B cell (primary cell): ENCODE data around the gene PWWP2B. TPM values are rescaled to one million over a fixed set of nuclear protein-coding genes. Genes with fewer than 3 reads are reported as not detected.

Source experiments
- ATAC-seq: fragments of 200-7000 bp; cut with Tn5 transposase; one replicate; pipeline ENCODE4 v1.10.0; 2021; ENCODE audit warnings: low read depth, mild to moderate bottlenecking, moderate number of reproducible peaks, moderate library complexity
- CTCF ChIA-PET: fragments of 350-600 bp; sonication (Branson Sonifier 250); formaldehyde crosslinking; loops from one replicate; lab custom pipeline; 2021; ENCODE audit warnings: antibody characterized with exemption, inconsistent platforms; lab: Charles Lee
- POLR2A ChIA-PET: fragments of 350-600 bp; sonication (Branson Sonifier 250); formaldehyde crosslinking; loops from one replicate; lab custom pipeline; 2021; ENCODE audit warnings: antibody characterized with exemption; lab: Charles Lee
- DNase-seq: peaks from one replicate; pipeline ENCODE4 v3.0.0; 2013
- H2AFZ ChIP-seq: 2 replicates; pipeline ENCODE4 v1.6.1; 2012; ENCODE audit warnings: mild to moderate bottlenecking, low read depth, low read length; ENCODE audit not compliant: insufficient read depth, poor library complexity, severe bottlenecking
- H3K27ac ChIP-seq, 2 donors: 1 replicate in 1 of 2; 2 replicates in 1 of 2; pipeline ENCODE4 v1.5.1; 2012 to 2013; ENCODE audit warnings: low read length in 2 of 2, mild to moderate bottlenecking in 2 of 2, moderate library complexity in 1 of 2
- H3K27me3 ChIP-seq, 4 experiments: fragments of 200-600 bp in 1 of 4; sonication (generic) in 1 of 4; replicated peaks in 1 of 4; 1 replicate in 2 of 4; 2 replicates in 2 of 4; pipeline versions ENCODE4 v1.6.1 to v1.7.0; 2013 to 2016; ENCODE audit warnings: low read length in 3 of 4, mild to moderate bottlenecking in 2 of 4, mixed read lengths in 1 of 4, moderate library complexity in 1 of 4; ENCODE audit not compliant: insufficient read depth in 4 of 4, control insufficient read depth in 3 of 4; ENCODE audit errors: control extremely low read depth in 1 of 4
- H3K36me3 ChIP-seq, 2 experiments: replicated peaks in 1 of 2; 1 replicate in 1 of 2; 2 replicates in 1 of 2; pipeline versions ENCODE4 v1.6.1 to v1.7.1; 2013; ENCODE audit warnings: low read length in 1 of 2; ENCODE audit not compliant: insufficient read depth in 2 of 2, control insufficient read depth in 1 of 2; ENCODE audit errors: control extremely low read depth in 1 of 2, extremely low read depth in 1 of 2
- H3K4me1 ChIP-seq, 2 donors: fragments of 200-600 bp in 1 of 2; sonication (generic) in 1 of 2; 1 replicate in 1 of 2; 2 replicates in 1 of 2; pipeline versions ENCODE4 v1.5.1 to v1.6.1; 2013 to 2017; ENCODE audit warnings: low read length in 2 of 2; ENCODE audit not compliant: control insufficient read depth in 2 of 2, insufficient read depth in 2 of 2
- H3K4me2 ChIP-seq: replicated peaks from 2 replicates; pipeline ENCODE3; 2012; ENCODE audit warnings: mild to moderate bottlenecking, low read depth, low read length; ENCODE audit not compliant: poor library complexity, severe bottlenecking
- H3K4me3 ChIP-seq, 5 experiments: fragments of 200-600 bp in 1 of 5; sonication (generic) in 1 of 5; 1 replicate in 3 of 5; 2 replicates in 2 of 5; pipeline versions ENCODE4 v1.5.1 to v1.7.0; 2011 to 2016; ENCODE audit warnings: low read length in 4 of 5, mild to moderate bottlenecking in 4 of 5, low read depth in 2 of 5, control low read depth in 1 of 5, moderate library complexity in 1 of 5; ENCODE audit not compliant: insufficient read depth in 1 of 5; ENCODE audit errors: control extremely low read depth in 1 of 5, extremely low read depth in 1 of 5
- H3K79me2 ChIP-seq: fragments of 200-600 bp; sonication (generic); one replicate; pipeline ENCODE4 v1.6.0; 2016; ENCODE audit warnings: low read length; ENCODE audit not compliant: control insufficient read depth, insufficient read depth
- H3K9ac ChIP-seq: fragments of 200-600 bp; sonication (generic); 2 replicates; pipeline ENCODE4 v1.6.1; 2017; ENCODE audit warnings: mild to moderate bottlenecking, low read length, moderate library complexity
- H3K9me3 ChIP-seq, 3 donors: one replicate each; pipeline versions ENCODE4 v1.6.1 to v1.7.1; 2013; ENCODE audit warnings: low read length in 2 of 3; ENCODE audit not compliant: control insufficient read depth in 2 of 3, insufficient read depth in 1 of 3; ENCODE audit errors: control extremely low read depth in 1 of 3
- H4K20me1 ChIP-seq: 2 replicates; pipeline ENCODE4 v1.6.0; 2012; ENCODE audit warnings: mild to moderate bottlenecking, low read length; ENCODE audit not compliant: insufficient read depth, control insufficient read depth, poor library complexity, severe bottlenecking
- H3K27ac Mint-ChIP-seq: one replicate; pipeline ENCODE4 v1.8.0; 2021; ENCODE audit warnings: mixed read lengths
- H3K27me3 Mint-ChIP-seq: one replicate; pipeline ENCODE4 v1.8.0; 2021; ENCODE audit warnings: mixed read lengths
- H3K4me1 Mint-ChIP-seq: one replicate; pipeline ENCODE4 v1.8.0; 2021; ENCODE audit warnings: mixed read lengths
- H3K4me3 Mint-ChIP-seq: one replicate; pipeline ENCODE4 v1.8.0; 2021; ENCODE audit warnings: mixed read lengths
- H3K9me3 Mint-ChIP-seq: one replicate; pipeline ENCODE4 v1.8.0; 2022; ENCODE audit warnings: mixed read lengths; ENCODE audit not compliant: insufficient read depth
- EZH2 ChIP-seq: IDR thresholded peaks from 2 replicates; pipeline ENCODE4 v1.6.1; 2012; ENCODE audit warnings: borderline replicate concordance, low read depth, mild to moderate bottlenecking, moderate library complexity, low read length; ENCODE audit not compliant: insufficient read depth, poor library complexity, severe bottlenecking
- WGBS: methylation state at CpG from one replicate; pipeline ENCODE4 v1.1.5; 2013; ENCODE audit warnings: missing lambda C conversion rate; ENCODE audit not compliant: insufficient coverage; 5-methylcytosine and 5-hydroxymethylcytosine counted together
- intact Hi-C: fragments of 100-400 bp; cut with micrococcal nuclease; formaldehyde crosslinking; loops from one replicate; pipeline ENCODE4 v1.10.0; 2022
- polyA plus RNA-seq: library from polyadenylated mRNA; depleted of rRNA; stranded (reverse); fragments of >200 nt; gene quantifications from 2 replicates; pipeline ENCODE4 v1.2.3, GENCODE V29; 2012
- total RNA-seq, 2 donors: library from RNA; stranded (reverse); fragments of 120-200 nt in 1 of 2; gene quantifications; 1 replicate in 1 of 2; 2 replicates in 1 of 2; pipeline versions ENCODE4 v1.2.3 to v1.2.4, GENCODE V29; 2013 to 2022
- TF ChIP-seq, protein P1 (sequence below): fragments of 200-600 bp; IDR thresholded peaks from one replicate; pipeline ENCODE4 v1.8.0; 2022; ENCODE audit warnings: antibody characterized with exemption, mild to moderate bottlenecking

PWWP2B gene
- total and polyA plus RNA-seq, 2 donors (not counting 1 experiment from before 2014, with no cell fraction given) = 13.6 to 34.4 TPM

DNA sequence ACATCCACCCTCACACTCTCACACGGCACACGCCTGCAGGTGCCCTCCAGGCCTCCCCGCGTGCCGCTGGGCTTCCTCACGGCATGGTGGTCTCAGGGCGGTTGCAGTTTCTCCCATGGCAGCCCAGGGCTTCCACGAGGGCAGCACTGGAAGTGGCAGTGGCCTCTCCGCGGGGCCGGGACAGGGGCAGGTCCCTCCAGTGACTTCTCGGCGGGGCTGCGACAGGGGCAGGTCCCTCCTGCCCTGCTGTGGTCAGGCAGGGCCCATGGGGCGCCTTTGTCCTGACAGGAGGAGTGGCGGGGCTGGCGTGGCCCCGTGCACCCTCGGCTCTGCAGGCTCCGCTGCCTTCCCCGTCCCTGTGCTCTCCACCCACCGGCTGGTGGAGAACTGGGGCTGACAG, 19.0 kb downstream of the PWWP2B start:
- Mint-ChIP-seq H3K4me3 (peak overlapping the region; percentile 11), H3K4me1 (peaks cover 59% of the 10 kb centered on the region), H3K27me3 (no peaks in the 10 kb centered on the region), H3K9me3 (no peaks in the 10 kb centered on the region), H3K27ac (peak overlapping the region; percentile 51)
- ChIA-PET POLR2A (no interaction called here), CTCF (no interaction called here)
- TF ChIP-seq, protein P1, sequence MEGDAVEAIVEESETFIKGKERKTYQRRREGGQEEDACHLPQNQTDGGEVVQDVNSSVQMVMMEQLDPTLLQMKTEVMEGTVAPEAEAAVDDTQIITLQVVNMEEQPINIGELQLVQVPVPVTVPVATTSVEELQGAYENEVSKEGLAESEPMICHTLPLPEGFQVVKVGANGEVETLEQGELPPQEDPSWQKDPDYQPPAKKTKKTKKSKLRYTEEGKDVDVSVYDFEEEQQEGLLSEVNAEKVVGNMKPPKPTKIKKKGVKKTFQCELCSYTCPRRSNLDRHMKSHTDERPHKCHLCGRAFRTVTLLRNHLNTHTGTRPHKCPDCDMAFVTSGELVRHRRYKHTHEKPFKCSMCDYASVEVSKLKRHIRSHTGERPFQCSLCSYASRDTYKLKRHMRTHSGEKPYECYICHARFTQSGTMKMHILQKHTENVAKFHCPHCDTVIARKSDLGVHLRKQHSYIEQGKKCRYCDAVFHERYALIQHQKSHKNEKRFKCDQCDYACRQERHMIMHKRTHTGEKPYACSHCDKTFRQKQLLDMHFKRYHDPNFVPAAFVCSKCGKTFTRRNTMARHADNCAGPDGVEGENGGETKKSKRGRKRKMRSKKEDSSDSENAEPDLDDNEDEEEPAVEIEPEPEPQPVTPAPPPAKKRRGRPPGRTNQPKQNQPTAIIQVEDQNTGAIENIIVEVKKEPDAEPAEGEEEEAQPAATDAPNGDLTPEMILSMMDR = no peak
- TF ChIP-seq EZH2 = no peak
- ATAC-seq = no peak
- H3K4me1 ChIP-seq = peaks cover 50 to 74% of the 10 kb centered on the region in 2 donors
- no peak overlapping the region for H2AFZ ChIP-seq
- H3K4me2 ChIP-seq = no peak overlapping the region
- peak overlapping the region in 1 of 2 donors; percentile 82 for H3K27ac ChIP-seq
- WGBS = 95% methylated on average over 16 of the region's 22 CpGs
- H4K20me1 ChIP-seq = no peaks in the 10 kb centered on the region
- no peaks in the 10 kb centered on the region for H3K27me3 ChIP-seq
- no peak for DNase-seq
- no peak overlapping the region for H3K4me3 ChIP-seq
- H3K36me3 ChIP-seq = peaks cover 0 to 17% of the 10 kb centered on the region in 2 experiments
- H3K79me2 ChIP-seq = peaks cover 63% of the 10 kb centered on the region
- intact Hi-C loops = no loop called here
- H3K9ac ChIP-seq = no peak overlapping the region
- H3K9me3 ChIP-seq = no peaks in the 10 kb centered on the region

- Histone ChIP-seq H3K9me3 (no peaks in the 10 kb centered on the region), H3K4me1 (peaks cover 51 to 74% of the 10 kb centered on the region in 2 donors), H4K20me1 (no peaks in the 10 kb centered on the region), H2AFZ (no peak overlapping the region), H3K9ac (no peak overlapping the region), H3K4me3 (no peak overlapping the region), H3K4me2 (peak overlapping the region; percentile 63), H3K27me3 (no peaks in the 10 kb centered on the region), H3K27ac (peak overlapping the region; percentile 82 to 99), H3K36me3 (peaks cover 0 to 13% of the 10 kb centered on the region in 2 experiments), H3K79me2 (peaks cover 55% of the 10 kb centered on the region)
- POLR2A ChIA-PET = interaction anchor here (1.4 kb wide), 1 partner anchor 19 kb away, joined by 4 read pairs; no protein-coding TSS in a partner anchor
- ATAC-seq = no peak
- Mint-ChIP-seq H3K27ac (peak overlapping the region; percentile 71), H3K4me1 (peaks cover 58% of the 10 kb centered on the region), H3K9me3 (no peaks in the 10 kb centered on the region), H3K4me3 (no peak overlapping the region), H3K27me3 (no peaks in the 10 kb centered on the region)
- CTCF ChIA-PET = interaction anchor here (0.9 to 1.3 kb wide), 2 partner anchors 15 to 31 kb away, joined by 3 read pairs; no protein-coding TSS in a partner anchor
- intact Hi-C loops = no loop called here
- 95% methylated on average over 31 of the region's 32 CpGs for WGBS
- DNase-seq = no peak
- no peak for TF ChIP-seq EZH2
- TF ChIP-seq, protein P1 = no peak
Measured at GRCh38 chr10:132416566-132417256, 19.7 kb downstream of the PWWP2B start.
